ENCODE results near the gene MEGF6.

Gene MEGF6

DNA sequence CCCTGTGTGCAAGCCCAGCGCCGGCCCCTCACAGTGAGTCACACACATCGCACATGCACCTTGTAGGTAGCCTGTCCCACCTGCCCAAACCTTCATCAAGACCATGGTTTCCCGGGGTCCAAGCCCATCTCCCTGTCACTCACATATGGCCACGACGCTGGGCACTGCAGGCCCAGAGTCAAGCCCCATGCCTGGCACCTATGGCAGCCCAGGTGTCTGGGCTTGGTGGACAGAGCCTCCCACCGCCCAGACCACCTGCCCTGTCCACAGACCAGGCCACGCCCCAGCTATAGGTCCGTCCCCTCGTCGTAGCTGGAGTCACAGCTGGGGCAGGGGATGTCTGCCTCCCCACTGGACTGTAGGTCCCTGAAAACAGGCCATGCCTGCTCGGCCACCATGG is 48.2 kb downstream of the MEGF6 start:
- TF ChIP-seq, protein P1, sequence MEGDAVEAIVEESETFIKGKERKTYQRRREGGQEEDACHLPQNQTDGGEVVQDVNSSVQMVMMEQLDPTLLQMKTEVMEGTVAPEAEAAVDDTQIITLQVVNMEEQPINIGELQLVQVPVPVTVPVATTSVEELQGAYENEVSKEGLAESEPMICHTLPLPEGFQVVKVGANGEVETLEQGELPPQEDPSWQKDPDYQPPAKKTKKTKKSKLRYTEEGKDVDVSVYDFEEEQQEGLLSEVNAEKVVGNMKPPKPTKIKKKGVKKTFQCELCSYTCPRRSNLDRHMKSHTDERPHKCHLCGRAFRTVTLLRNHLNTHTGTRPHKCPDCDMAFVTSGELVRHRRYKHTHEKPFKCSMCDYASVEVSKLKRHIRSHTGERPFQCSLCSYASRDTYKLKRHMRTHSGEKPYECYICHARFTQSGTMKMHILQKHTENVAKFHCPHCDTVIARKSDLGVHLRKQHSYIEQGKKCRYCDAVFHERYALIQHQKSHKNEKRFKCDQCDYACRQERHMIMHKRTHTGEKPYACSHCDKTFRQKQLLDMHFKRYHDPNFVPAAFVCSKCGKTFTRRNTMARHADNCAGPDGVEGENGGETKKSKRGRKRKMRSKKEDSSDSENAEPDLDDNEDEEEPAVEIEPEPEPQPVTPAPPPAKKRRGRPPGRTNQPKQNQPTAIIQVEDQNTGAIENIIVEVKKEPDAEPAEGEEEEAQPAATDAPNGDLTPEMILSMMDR (conservative IDR thresholded peaks at IDR 0.05; ENCODE audit: low read depth, low read length): no peak
- no peak for DNase-seq (ENCODE audit: low read depth)
- H3K4me3 ChIP-seq (ENCODE audit: low read depth, low read length): no peak overlapping the region

DNA sequence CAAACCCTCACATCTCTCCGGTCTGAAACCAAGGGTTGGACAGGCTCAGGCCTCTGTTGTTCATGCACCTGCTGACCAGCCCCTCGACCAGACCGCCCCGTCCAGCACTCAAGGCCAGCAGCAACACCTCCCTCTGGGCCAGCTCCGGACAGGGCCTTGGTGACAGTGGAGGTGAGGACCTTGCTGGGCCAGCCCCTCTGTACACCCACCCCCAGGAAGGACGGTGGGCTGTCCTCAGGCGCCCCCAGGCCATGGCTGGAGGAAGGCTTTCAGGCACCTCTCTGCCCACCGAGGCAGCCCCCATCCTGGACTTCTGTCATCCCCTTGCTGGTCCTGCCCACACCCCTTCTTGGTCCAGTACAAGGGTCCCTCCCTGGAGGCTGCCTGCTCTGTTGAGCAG is 48.6 kb downstream of the MEGF6 start:
- no peak for DNase-seq (ENCODE audit: low read depth)
- TF ChIP-seq, protein P1 (conservative IDR thresholded peaks at IDR 0.05; ENCODE audit: low read depth, low read length): no peak

DNA sequence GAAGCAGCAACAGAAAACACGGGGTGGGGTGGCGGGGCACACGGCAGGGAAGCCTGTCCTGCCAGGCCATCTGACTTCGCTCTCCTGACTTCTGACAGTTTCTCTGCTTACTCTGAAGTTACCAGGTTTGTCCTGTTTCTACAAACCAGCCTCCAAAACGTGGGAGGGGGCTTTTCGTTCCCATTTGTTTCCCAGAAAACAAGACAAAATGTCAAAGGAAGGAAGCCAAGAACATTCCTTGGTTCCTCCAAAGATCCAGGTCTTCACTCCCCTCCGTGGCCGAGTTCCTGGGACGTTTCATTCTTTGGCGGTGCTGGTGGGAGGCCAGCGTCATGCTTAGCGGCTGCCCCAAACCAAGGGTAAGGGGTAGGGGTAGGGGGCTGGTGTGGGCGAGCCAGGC is 49.6 kb downstream of the MEGF6 start:
- H3K4me3 ChIP-seq (ENCODE audit: low read depth, low read length): no peak overlapping the region
- TF ChIP-seq, protein P1 (conservative IDR thresholded peaks at IDR 0.05; ENCODE audit: low read depth, low read length): no peak
- no peak for DNase-seq (ENCODE audit: low read depth)

More for the DNA sequence above, 48.6 kb downstream of the MEGF6 start:
- no peak overlapping the region for H3K4me3 ChIP-seq (ENCODE audit: low read depth, low read length)

- no peak overlapping the region for H3K4me3 ChIP-seq (ENCODE audit: low read depth, low read length)
- TF ChIP-seq, protein P1 (conservative IDR thresholded peaks at IDR 0.05; ENCODE audit: low read depth, low read length): no peak
- DNase-seq (ENCODE audit: low read depth): no peak
Measured at GRCh38 chr1:3560981-3561380, 50.3 kb downstream of the MEGF6 start.

- DNase-seq (ENCODE audit: low read depth): no peak
- TF ChIP-seq, protein P1 (conservative IDR thresholded peaks at IDR 0.05; ENCODE audit: low read depth, low read length): no peak
- no peak overlapping the region for H3K4me3 ChIP-seq (ENCODE audit: low read depth, low read length)
Measured at GRCh38 chr1:3560251-3560871, 50.9 kb downstream of the MEGF6 start.

- no peak for DNase-seq (ENCODE audit: low read depth)
- TF ChIP-seq, protein P1 (conservative IDR thresholded peaks at IDR 0.05; ENCODE audit: low read depth, low read length): no peak
- H3K4me3 ChIP-seq (ENCODE audit: low read depth, low read length): no peak overlapping the region
Measured at GRCh38 chr1:3558036-3558726, 53.1 kb downstream of the MEGF6 start.

- DNase-seq (ENCODE audit: low read depth): no peak
- no peak overlapping the region for H3K4me3 ChIP-seq (ENCODE audit: low read depth, low read length)
- TF ChIP-seq, protein P1 (conservative IDR thresholded peaks at IDR 0.05; ENCODE audit: low read depth, low read length): no peak
Measured at GRCh38 chr1:3557366-3557765, 53.9 kb downstream of the MEGF6 start.
